HG03135 (cell line): ENCODE data around the gene HOXA4.

Experiments used
- ATAC-seq: cut with Tn5 transposase; IDR thresholded peaks from one replicate; pipeline ENCODE4 v1.9.1; 2021; ENCODE audit warnings: mild to moderate bottlenecking, moderate library complexity; ENCODE audit not compliant: unreplicated experiment

HOXA4 gene

DNA sequence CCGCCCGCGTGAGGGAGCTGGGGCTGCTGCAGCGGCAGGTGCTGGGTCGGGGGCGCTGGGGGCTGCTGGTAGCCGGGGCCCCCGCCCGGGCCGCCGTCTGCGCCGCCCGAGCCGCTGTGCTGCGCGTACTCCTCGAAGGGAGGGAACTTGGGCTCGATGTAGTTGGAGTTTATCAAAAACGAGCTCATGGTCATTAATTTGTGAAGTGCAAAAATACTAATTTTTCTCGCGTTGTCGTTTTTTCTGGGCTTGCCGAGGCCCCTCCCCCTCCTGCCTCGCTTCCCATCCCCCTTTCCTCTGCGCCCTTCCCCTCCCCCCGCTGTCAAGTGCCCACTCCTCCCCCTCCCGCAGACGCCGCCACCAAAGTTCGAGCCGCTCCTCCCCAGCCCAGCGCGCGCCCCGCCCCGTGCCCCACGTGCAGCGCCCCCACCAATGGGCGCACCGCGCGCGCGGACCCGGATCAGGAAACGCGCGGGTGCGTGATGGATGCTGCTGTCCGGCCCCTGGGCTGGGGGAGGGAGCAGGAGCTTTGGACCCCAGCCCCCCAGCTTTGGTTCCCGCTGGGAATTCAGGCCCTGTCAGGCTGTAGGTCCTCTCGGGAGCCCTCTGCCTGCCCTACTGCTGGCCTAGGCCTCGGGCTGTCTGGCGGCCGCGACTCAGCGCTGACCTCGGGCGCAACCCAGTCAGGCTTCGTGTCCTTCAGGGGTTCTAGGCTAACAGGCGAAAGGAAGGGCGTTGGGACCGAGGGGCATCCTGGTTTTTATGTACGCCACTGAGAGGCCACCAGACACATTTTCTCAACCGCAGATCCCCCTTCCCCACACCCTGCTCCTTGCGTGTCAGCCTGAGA lies at the start of gene HOXA4:
Gene HOXA4 (minus strand): TSS at position 218 of the 850 bp plus-strand sequence. CDS start 24 bp downstream, at position 194.
- no peak for ATAC-seq

- no peak for ATAC-seq
Observed at GRCh38 chr7:27179503-27180430, 49.2 kb upstream of the HOXA4 start.

DNA sequence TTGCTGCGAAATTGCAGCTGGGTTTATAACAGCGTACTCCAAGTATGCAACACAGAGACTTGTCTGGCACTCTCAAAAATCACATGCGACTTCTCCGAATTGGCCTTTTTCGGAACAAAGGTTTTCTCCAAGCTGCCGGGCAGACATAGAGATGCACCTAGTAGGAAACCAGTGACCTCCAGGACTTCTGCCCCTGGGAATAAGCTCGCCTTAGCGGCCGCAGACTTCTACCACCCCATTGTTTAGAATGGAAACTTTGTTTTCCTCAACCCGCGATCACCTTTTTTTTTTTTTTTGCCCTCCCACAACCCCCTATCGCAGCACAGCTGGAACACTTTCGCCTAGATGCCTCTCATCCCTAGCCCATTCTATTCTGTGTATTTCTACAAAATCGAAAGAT lies 48.5 kb upstream of the HOXA4 start:
- ATAC-seq = no peak

DNA sequence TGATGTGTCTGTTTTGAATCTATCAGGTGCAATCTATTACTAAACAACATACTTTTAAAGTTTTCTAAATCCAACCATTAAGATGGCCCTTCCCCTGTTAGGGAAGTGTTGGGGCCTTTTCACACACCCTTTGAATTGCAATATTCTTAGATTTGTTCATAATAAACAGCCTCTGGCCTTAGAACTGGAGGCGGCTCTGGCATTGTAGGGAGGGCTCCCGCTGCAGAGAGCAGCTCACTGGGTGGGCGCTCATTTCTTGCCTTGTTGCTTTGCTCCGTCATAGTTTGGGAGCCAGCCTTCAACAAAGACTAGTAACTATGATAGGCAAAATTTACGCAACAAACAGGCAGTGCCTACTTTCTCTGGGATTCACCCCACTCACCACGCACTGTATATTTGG lies 47.8 kb upstream of the HOXA4 start:
- ATAC-seq = no peak

DNA sequence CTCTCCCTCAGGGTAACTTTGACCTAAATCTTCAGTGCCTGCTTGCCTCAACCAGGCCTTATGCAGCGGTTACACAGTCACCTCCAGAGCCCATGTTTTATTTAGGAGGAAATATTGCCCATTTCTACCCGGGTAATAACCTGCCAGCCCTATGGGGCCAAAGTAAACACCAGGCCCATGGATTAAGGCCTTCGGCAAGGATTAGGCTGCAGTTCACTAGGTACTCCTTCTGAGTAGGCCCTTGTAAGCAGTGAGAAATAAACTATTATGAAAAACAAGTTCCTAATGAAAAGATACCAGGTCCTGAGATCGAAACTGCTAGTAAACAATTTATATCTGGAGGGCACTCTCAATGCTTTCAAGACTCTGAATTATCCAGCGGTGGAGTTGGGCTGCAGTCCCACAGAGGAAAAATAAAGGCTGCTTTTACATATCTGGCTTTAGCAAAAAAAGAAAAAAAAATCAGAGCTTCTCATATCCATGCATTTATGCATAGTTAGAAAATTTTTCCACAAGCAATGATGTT lies 47.3 kb upstream of the HOXA4 start:
- ATAC-seq = no peak

DNA sequence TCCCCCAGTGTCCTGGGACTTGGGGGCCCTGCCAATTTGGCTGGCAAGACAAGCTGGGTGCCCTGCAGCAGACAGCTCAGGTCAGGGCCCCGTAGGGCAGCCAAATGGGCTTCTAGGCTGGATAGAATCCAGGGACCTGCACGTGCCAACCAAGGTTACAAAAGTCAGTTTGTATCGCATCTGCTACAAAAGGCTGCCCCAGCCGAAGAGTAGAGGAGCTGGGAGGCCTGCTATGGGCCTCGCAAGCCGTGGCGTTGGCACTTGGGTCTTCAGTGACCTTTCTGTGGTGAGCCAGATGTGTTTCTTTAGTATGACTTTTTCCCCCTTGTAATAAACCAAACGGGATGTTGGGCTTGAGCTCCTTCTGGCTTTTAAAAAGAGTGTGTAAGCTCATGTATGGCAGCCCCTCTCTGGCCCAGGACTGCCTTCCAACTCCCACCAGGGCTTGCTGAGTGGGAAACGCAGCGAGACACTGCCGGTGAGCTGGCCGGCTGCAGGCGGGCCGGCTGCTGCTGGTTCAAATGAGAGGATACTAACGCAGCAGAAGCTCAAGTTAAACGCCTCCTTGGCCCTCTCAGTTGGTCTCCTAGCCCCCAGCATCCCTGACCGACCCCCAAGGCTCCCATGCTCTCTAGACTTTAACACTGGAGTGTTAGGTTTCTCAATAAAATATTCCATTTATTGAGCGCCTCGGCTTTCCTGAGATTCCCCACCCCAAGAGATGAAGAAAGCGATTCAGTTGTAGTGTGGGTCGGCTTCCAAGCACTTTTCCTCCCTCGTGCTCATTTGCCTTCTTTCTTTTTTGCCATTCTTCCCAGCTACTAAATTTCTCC lies 46.6 kb upstream of the HOXA4 start:
- ATAC-seq = no peak

- no peak for ATAC-seq
Observed at GRCh38 chr7:27176524-27176845, 45.9 kb upstream of the HOXA4 start.

- ATAC-seq = no peak
Observed at GRCh38 chr7:27175626-27176523, 45.3 kb upstream of the HOXA4 start.

DNA sequence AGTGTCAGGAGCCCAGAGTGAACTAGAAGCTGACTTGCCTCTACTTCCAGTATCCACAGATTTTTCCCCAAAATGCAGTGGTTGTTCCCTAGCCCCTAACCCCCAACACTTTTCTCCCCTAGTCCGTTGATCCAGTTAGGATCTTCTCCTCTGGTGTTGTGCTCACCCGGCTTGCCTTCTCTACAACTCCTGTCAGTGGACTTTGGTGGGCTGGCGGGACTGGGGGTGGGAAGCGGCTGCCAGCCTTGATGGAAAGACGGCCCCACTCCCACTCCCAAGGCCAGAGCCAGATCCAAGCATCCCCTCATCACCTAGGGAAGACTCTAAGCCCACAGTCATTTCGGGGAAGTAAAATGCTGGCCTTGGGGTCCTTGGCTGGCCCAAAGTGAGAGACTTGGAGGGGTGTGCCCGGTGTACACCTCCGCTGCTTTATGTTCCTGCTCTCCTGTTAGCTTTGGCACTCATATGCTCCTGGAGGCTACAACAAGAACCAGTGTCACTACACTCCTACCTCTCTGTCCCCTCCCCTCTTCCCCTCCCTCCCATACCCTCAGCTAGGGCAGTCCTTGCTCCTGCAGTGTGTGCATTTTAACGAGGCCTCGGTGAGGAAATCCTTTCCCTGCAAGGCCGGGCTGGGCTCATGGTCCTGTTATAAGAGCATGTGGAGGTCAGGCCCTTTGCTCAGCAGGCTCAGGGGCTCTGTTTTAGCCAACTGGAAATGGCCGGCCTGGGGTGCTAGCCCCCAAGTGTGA lies 44.5 kb upstream of the HOXA4 start:
- ATAC-seq = no peak

DNA sequence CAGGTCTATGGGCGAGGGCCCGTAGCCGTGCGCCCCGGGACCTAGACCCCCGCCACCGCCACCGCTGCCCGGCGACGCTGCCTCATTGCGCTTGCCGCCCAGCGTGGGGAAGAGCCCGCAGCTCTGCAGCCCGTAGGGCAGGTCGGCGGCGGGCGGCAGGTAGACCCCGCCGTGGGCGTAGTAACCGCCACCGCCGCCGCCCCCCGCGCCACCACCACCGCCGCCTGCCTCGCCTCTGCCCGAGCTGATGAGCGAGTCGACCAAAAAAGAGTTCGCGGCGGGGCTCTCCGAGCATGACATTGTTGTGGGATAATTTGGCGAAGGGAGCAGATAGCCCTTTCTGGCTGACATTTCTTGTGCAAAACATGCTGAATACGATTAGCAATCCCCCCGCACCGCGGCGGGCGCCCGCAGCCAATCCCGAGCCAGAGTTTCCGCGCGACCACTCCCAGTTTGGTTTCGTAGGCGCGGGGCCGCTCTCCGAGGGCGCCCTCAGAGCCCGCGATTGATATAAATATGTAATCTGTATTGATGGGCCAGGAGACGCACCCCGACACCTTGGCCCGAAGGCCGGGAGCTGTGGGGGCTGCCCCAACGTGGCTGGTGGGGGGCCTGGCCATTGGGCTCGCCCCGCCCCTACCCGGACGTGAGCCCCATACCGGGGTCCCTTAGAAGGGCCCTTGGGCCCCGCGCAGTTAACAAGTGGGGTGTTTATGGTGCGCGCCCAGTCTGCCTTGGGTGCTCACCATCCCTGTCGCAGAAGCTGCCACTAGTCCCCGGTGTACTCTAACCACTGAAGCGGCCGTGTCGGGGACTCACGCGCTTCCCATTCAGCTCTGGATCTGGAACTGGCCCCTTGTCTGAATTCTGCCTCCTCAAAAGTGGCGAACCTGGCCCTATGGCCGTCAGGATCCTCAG lies 43.7 kb upstream of the HOXA4 start, which contains the start of gene HOXA10:
Gene HOXA10 (minus strand): TSS at position 365 of the 918 bp plus-strand sequence. CDS start 14 bp downstream, at position 351.
- no peak for ATAC-seq

GRCh38 chr7:27173511-27173955 lies 43.0 kb upstream of the HOXA4 start:
- no peak for ATAC-seq

- no peak for ATAC-seq
Observed at GRCh38 chr7:27172823-27173510, 42.4 kb upstream of the HOXA4 start.

GRCh38 chr7:27172315-27172774 lies 41.8 kb upstream of the HOXA4 start:
- no peak for ATAC-seq

DNA sequence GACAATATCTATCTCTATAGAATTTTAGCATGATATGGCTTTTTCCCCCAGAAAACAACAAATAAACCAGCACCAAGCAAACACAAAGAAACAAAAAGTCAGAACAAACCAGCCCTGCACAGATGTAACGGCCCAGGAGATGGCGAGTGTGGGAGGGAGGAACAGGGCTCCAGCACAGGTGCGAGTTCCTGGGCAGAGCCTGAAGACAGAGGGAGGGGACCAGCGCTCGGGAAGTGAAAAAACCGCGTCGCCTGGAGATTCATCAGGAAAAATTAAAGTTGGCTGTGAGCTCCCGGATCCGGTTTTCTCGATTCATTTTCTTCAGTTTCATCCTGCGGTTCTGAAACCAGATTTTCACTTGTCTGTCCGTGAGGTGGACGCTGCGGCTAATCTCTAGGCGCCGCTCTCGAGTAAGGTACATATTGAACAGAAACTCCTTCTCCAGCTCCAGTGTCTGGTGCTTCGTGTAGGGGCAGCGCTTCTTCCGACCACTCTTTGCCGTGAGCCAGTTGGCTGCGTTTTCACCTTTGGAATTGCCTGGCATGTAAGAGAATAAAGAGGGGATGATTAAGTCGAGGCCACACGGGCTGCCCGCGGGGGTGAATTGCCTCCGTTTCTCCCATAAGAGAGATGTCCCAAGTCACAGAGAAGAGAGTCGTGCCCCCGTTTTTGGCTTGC lies 41.2 kb upstream of the HOXA4 start:
- no peak for ATAC-seq

GRCh38 chr7:27171325-27171636 lies 40.7 kb upstream of the HOXA4 start:
- no peak for ATAC-seq

- ATAC-seq = no peak
Observed at GRCh38 chr7:27170426-27171324, 40.1 kb upstream of the HOXA4 start.
